HEK293T (cell line): ENCODE data around the gene CNOT11.

Experiments
- ARNT ChIP-seq: fragments of 450-650 bp; IDR thresholded peaks from 2 replicates; pipeline ENCODE4 v1.6.1; 2017; ENCODE audit warnings: mild to moderate bottlenecking
- BHLHE40 ChIP-seq: fragments of 450-650 bp; IDR thresholded peaks from 2 replicates; pipeline ENCODE4 v1.6.1; 2016; ENCODE audit warnings: mild to moderate bottlenecking, moderate library complexity, borderline replicate concordance
- CTBP1 ChIP-seq: fragments of 450-650 bp; IDR thresholded peaks from 2 replicates; pipeline ENCODE4 v1.6.1; 2016; ENCODE audit warnings: borderline replicate concordance
- ELF4 ChIP-seq: fragments of 450-650 bp; IDR thresholded peaks from 2 replicates; pipeline ENCODE4 v1.6.1; 2017; ENCODE audit warnings: antibody characterized with exemption
- FOXA1 ChIP-seq: fragments of 450-650 bp; IDR thresholded peaks from 2 replicates; pipeline ENCODE4 v1.6.1; 2016; ENCODE audit warnings: mild to moderate bottlenecking
- FOXK2 ChIP-seq: fragments of 450-650 bp; IDR thresholded peaks from 2 replicates; pipeline ENCODE4 v1.6.1; 2016; ENCODE audit warnings: mild to moderate bottlenecking
- FOXM1 ChIP-seq: fragments of 450-650 bp; IDR thresholded peaks from 2 replicates; pipeline ENCODE4 v1.6.1; 2017; ENCODE audit warnings: mild to moderate bottlenecking, borderline replicate concordance
- L3MBTL2 ChIP-seq: fragments of 450-650 bp; conservative IDR thresholded peaks from 2 replicates; pipeline ENCODE4 v1.6.1; 2016; ENCODE audit warnings: mild to moderate bottlenecking
- LEF1 ChIP-seq: fragments of 450-650 bp; IDR thresholded peaks from 2 replicates; pipeline ENCODE4 v1.6.1; 2017; ENCODE audit warnings: mild to moderate bottlenecking, borderline replicate concordance
- TARDBP ChIP-seq: fragments of 450-650 bp; IDR thresholded peaks from 2 replicates; pipeline ENCODE4 v1.6.1; 2016
- ZNF384 ChIP-seq: fragments of 450-650 bp; IDR thresholded peaks from 2 replicates; pipeline ENCODE4 v1.6.1; 2016
- TF ChIP-seq, protein P1 (sequence below): fragments of 450-650 bp; IDR thresholded peaks from 2 replicates; pipeline ENCODE4 v1.6.1; 2016

DNA sequence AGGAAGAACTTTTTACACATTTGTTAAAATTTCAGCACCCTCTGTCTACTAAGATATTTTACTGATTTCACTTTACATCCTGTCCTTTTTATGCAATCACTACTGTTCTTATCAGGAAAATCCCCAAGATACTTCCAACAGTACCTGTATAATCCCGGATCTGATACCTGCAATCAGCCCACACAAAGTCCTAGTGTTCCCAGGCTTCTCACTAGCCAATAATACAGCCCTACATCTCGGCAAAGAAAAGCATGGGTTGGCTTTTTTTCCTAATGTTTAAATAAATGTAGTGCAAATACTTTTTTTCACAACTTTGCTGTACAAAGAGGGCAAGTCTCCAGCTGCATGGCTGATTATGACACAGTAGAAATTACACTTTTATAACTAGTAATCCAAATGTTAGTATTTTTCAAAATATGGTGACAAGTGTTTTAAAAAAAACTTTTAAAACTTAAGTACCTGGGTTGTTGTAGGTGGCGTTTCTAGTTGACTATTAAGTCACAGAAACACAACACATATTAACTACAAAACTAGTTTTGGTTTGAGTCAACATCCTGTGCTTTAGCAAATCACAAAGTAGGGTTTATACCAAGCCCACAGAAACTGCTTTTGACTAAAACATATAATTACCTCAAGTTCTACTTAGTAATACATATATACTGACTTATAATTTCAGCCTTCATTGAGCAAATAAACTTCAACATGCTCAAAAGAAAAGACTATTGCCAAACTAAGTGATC lies 19.5 kb downstream of the CNOT11 start:
- TF ChIP-seq FOXK2 (no peak), ARNT (no peak), BHLHE40 (no peak), FOXM1 (no peak), L3MBTL2 (no peak), LEF1 (no peak), FOXA1 (no peak), TARDBP (no peak), ZNF384 (no peak), CTBP1 (no peak), ELF4 (no peak)
- TF ChIP-seq, protein P1, sequence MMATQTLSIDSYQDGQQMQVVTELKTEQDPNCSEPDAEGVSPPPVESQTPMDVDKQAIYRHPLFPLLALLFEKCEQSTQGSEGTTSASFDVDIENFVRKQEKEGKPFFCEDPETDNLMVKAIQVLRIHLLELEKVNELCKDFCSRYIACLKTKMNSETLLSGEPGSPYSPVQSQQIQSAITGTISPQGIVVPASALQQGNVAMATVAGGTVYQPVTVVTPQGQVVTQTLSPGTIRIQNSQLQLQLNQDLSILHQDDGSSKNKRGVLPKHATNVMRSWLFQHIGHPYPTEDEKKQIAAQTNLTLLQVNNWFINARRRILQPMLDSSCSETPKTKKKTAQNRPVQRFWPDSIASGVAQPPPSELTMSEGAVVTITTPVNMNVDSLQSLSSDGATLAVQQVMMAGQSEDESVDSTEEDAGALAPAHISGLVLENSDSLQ, result no peak
